ENCODE measurements around the gene PUS10. TPM values are rescaled to one million over a fixed set of nuclear protein-coding genes. Genes with fewer than 3 reads are reported as not detected.

Gene PUS10
- total and polyA plus RNA-seq, 2 of the 13 experiments (the other 11 are each of a cell fraction or from before 2014, with no cell fraction given), result 41.4 to 44.3 TPM

- TF ChIP-seq ZNF570 (CRISPR knock-in tag; IDR thresholded peaks at IDR 0.05; ENCODE audit: borderline replicate concordance) (no peak; the same call in 1 of the 2 replicates), LBX2 (CRISPR knock-in tag; IDR thresholded peaks at IDR 0.05; ENCODE audit: borderline replicate concordance) (no peak), KLF11 (CRISPR knock-in tag; IDR thresholded peaks at IDR 0.05) (peak; percentile 25; the same call in 1 of the 2 replicates), SNRNP70 (IDR thresholded peaks at IDR 0.05; ENCODE audit: low read depth, low read length) (no peak), PBX2 (CRISPR knock-in tag; IDR thresholded peaks at IDR 0.05) (no peak), AKNA (CRISPR knock-in tag; IDR thresholded peaks at IDR 0.05; ENCODE audit: borderline replicate concordance) (no peak), ASH2L (IDR thresholded peaks at IDR 0.05; ENCODE audit: insufficient read length, low read depth, low read length) (peak; percentile 99), RELA (CRISPR knock-in tag; IDR thresholded peaks at IDR 0.05) (no peak), NR2F6 (IDR thresholded peaks at IDR 0.05) (peak; percentile 34; the same call in 1 of the 2 replicates), NR2F6 (CRISPR knock-in tag; IDR thresholded peaks at IDR 0.05) (no peak), ZSCAN5A (CRISPR knock-in tag; IDR thresholded peaks at IDR 0.05; ENCODE audit: borderline replicate concordance) (peak; percentile 27; the same call in 1 of the 2 replicates), GLI4 (CRISPR knock-in tag; IDR thresholded peaks at IDR 0.05; ENCODE audit: borderline replicate concordance) (no peak), ZFP90 (CRISPR knock-in tag; IDR thresholded peaks at IDR 0.05; ENCODE audit: borderline replicate concordance) (peak; percentile 40; the same call in 1 of the 2 replicates), HMG20B (CRISPR knock-in tag; conservative IDR thresholded peaks at IDR 0.05) (peak; percentile 69), SIN3A (IDR thresholded peaks at IDR 0.05; ENCODE audit: borderline replicate concordance, low read depth, low read length) (peak; percentile 87; the same call in 1 of the 2 replicates), TCF12 (IDR thresholded peaks at IDR 0.05) (no peak), TCF12 (CRISPR knock-in tag; IDR thresholded peaks at IDR 0.05) (0 out of 2 replicates have a peak, but pooled peaks have one; percentile 32), SIX4 (CRISPR knock-in tag; IDR thresholded peaks at IDR 0.05) (no peak), ZNF737 (CRISPR knock-in tag; IDR thresholded peaks at IDR 0.05; ENCODE audit: borderline replicate concordance) (peak; percentile 78; the same call in 1 of the 2 replicates), KDM6A (CRISPR knock-in tag; IDR thresholded peaks at IDR 0.05; ENCODE audit: low read depth) (peak; percentile 10; the same call in 1 of the 2 replicates), MAFF (IDR thresholded peaks at IDR 0.05; ENCODE audit: low read depth, low read length) (0 out of 2 replicates have a peak, but pooled peaks have one; percentile 3), POLR2A (IDR thresholded peaks at IDR 0.05; ENCODE audit: insufficient read depth in 1 of 2, low read depth in 2 of 2, low read length in 2 of 2) (peak in 1 of 2 experiments; percentile 58; a peak in 3 of 4 replicates)
Observed at GRCh38 chr2:61017003-61017555, 976 bp downstream of the PUS10 start (continued).

All from HepG2 (cell line).